ENCODE data around the gene LYPD6B. TPM values are rescaled to one million over a fixed set of nuclear protein-coding genes. Genes with fewer than 3 reads are reported as not detected.

The LYPD6B gene
- polyA plus RNA-seq, 2 donors, result 2.3 to 4.9 TPM

DNA sequence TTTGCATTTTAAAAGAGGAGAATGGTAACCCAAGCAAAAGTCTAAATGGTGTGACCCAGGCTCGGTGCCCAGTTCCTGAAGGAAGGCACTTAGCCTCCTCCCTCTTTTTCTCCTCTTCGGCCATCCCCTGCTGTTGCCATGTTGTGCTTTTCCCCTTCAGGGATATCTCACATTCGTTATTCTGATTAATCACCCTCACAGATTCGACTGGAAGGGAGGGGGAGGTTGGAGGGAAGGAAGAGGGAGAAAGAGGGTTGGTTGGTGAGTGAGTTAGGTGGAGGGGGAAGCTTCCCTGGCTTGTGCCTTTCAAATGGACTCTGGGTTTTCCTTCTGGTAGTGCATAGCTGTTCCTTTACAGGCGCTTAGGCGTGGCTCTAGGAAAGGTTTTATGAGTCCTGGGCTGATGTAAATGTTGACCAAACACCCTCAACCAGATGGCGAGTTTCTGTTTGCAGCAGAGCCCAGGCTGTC, 39.0 kb upstream of the LYPD6B start:
- WGBS, 2 donors, result 39 to 54% methylated on average over 7 of the region's 7 CpGs
- H3K4me3 ChIP-seq (ENCODE audit: low read depth in 1 of 2, low read length in 2 of 2), result no peak overlapping the region
- no peak overlapping the region for H3K27ac ChIP-seq (ENCODE audit: low read depth in 2 of 2, low read length in 1 of 2)
- no peaks in the 10 kb centered on the region for H3K9me3 ChIP-seq (ENCODE audit: control insufficient read depth in 2 of 2, insufficient read depth in 1 of 2, low read depth in 1 of 2, low read length in 1 of 2)
- H3K27me3 ChIP-seq (ENCODE audit: control insufficient read depth in 1 of 2, insufficient read depth in 2 of 2, low read length in 2 of 2), result no peaks in the 10 kb centered on the region
- peaks cover 0 to 2% of the 10 kb centered on the region in 2 donors for H3K4me1 ChIP-seq (ENCODE audit: control insufficient read depth in 2 of 2, insufficient read depth in 2 of 2, low read length in 1 of 2)
- no peaks in the 10 kb centered on the region for H3K36me3 ChIP-seq (ENCODE audit: control insufficient read depth in 2 of 2, insufficient read depth in 2 of 2, low read length in 1 of 2)

DNA sequence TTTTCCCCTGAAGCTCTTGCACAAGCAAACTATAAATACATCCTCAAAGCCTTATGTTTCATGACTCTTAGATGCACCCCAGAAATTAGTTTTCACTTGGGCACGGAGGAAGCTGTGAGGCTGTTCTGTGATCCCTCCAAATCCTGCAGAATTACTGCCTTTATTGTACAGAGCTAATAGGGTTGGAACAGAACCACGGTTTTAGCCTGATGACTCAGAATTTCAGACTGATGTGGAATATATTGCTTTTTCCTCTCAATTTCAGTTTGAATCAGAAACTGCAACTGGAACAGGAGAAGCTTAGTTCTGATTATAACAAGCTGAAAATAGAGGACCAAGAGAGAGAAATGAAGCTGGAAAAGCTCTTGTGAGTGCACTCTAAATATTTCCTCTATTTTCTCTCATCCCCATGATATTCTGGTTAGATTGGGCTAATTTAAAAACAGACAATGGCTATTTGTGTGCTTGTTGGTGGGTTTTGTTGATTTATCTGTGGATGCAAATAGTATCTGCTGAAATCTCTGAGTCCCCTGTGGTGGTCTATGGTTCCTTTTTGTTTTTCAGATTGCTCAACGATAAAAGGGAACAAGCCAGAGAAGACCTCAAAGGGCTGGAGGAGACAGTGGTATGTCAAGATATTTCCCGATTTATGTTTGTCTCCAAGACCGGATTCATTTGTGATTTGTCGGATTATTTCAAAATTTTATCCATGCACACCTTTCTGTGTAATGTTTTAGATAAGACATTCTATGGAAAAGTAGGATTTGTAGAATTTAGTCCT, 38.2 kb upstream of the LYPD6B start:
- H3K27me3 ChIP-seq (ENCODE audit: control insufficient read depth in 1 of 2, insufficient read depth in 2 of 2, low read length in 2 of 2), result no peaks in the 10 kb centered on the region
- H3K4me3 ChIP-seq (ENCODE audit: low read depth in 1 of 2, low read length in 2 of 2), result no peak overlapping the region
- peaks cover 0 to 2% of the 10 kb centered on the region in 2 donors for H3K4me1 ChIP-seq (ENCODE audit: control insufficient read depth in 2 of 2, insufficient read depth in 2 of 2, low read length in 1 of 2)
- 62 to 67% methylated on average over 6 of the region's 6 CpGs for WGBS, 2 donors
- H3K36me3 ChIP-seq (ENCODE audit: control insufficient read depth in 2 of 2, insufficient read depth in 2 of 2, low read length in 1 of 2), result no peaks in the 10 kb centered on the region
- H3K27ac ChIP-seq (ENCODE audit: low read depth in 2 of 2, low read length in 1 of 2), result no peak overlapping the region
- no peaks in the 10 kb centered on the region for H3K9me3 ChIP-seq (ENCODE audit: control insufficient read depth in 2 of 2, insufficient read depth in 1 of 2, low read depth in 1 of 2, low read length in 1 of 2)

DNA sequence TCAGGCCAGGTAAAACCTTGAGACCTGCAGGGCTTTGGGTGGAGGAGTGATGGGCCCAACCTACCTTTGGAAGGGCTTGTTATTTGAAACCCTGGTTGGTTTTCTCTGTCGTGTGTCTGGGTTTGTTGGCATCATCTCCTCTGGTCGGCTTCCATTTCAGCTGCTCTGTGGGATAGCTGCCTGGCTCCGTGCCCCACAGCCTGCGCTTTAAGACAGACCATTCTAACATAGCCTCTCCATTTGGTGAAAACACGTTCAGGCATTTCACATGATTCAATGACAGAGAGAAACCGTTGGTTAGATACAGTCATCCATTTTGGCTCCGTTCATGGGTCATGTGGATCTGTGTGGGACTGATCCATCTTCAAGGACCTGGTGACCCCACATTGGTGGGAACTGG, 37.0 kb upstream of the LYPD6B start:
- WGBS, 2 donors, result 83 to 90% methylated on average over 7 of the region's 7 CpGs

DNA sequence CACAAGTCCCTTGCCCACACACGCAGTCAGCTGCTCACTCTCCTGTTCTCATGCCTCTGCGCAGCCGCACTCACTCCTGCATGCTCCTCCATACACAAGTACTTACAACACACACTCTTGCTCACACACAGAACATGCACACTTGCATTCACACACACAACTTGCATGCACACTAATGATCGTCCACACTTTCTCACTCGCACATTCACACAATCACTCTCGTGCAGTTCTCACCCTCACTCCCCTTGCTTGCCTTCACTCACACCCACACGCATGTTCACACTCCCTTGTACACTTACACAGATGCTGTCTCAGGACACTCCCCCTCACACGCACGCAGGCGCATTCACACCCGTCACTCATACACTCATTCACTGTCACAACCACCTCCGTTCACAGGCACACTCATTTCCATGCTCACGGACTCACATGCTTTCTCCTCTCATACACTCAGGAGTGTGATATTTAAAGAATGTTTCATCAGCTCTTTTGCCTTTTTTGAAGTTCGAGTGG, 36.1 kb upstream of the LYPD6B start:
- Histone ChIP-seq H3K27me3 (ENCODE audit: control insufficient read depth in 1 of 2, insufficient read depth in 2 of 2, low read length in 2 of 2) (no peaks in the 10 kb centered on the region), H3K36me3 (ENCODE audit: control insufficient read depth in 2 of 2, insufficient read depth in 2 of 2, low read length in 1 of 2) (no peaks in the 10 kb centered on the region), H3K27ac (ENCODE audit: low read depth in 2 of 2, low read length in 1 of 2) (no peak overlapping the region), H3K4me1 (ENCODE audit: control insufficient read depth in 2 of 2, insufficient read depth in 2 of 2, low read length in 1 of 2) (peaks cover 0 to 2% of the 10 kb centered on the region in 2 donors), H3K4me3 (ENCODE audit: low read depth in 1 of 2, low read length in 2 of 2) (no peak overlapping the region), H3K9me3 (ENCODE audit: control insufficient read depth in 2 of 2, insufficient read depth in 1 of 2, low read depth in 1 of 2, low read length in 1 of 2) (no peaks in the 10 kb centered on the region)
- WGBS, 2 donors, result 97% methylated on average over 14 of the region's 14 CpGs

More for the DNA sequence above, 37.0 kb upstream of the LYPD6B start:
- Histone ChIP-seq H3K27ac (ENCODE audit: low read depth in 2 of 2, low read length in 1 of 2) (no peak overlapping the region), H3K9me3 (ENCODE audit: control insufficient read depth in 2 of 2, insufficient read depth in 1 of 2, low read depth in 1 of 2, low read length in 1 of 2) (no peaks in the 10 kb centered on the region), H3K4me1 (ENCODE audit: control insufficient read depth in 2 of 2, insufficient read depth in 2 of 2, low read length in 1 of 2) (peaks cover 0 to 2% of the 10 kb centered on the region in 2 donors), H3K36me3 (ENCODE audit: control insufficient read depth in 2 of 2, insufficient read depth in 2 of 2, low read length in 1 of 2) (no peaks in the 10 kb centered on the region), H3K4me3 (ENCODE audit: low read depth in 1 of 2, low read length in 2 of 2) (no peak overlapping the region), H3K27me3 (ENCODE audit: control insufficient read depth in 1 of 2, insufficient read depth in 2 of 2, low read length in 2 of 2) (no peaks in the 10 kb centered on the region)

DNA sequence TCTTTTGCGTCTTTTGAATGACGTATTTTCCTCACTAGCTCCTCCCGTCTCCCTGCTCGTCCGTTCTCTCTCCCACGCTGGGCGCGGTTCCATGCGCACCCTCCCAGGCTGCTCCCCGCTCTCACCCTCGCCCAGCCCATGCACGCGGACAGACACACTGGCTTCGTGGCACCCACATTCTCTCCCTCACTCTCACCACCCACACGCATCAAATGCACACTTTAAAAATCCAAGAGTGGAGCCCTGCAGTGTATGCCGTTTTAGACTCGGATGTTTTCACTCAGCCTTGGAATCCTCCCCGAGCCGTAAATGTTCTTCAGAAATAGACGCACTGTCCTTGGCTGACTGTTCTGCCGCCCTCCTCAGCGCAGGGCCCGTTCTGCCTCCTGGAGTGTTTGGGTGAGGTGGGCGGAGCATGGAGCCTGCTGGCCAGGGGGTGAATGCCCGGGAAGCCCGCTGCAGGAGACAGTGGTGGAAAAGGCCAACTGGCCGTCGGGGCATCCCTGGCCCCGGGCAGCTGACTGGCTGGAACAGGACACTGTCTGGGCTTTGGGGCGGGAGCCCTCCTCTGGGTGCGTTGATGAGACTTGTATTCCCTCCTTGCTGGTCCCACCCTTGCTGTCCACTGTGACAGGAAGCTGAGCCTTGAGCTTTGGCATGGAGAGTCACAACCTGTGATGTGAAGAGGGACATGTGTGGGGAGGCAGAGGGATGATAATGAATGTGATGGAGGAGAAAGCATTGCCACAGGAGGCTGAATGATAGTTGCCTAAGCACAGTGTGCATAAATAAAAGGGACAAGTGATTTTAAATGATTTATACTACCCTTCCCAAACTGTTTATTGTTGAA, 35.4 kb upstream of the LYPD6B start:
- peaks cover 0 to 2% of the 10 kb centered on the region in 2 donors for H3K4me1 ChIP-seq (ENCODE audit: control insufficient read depth in 2 of 2, insufficient read depth in 2 of 2, low read length in 1 of 2)
- WGBS, 2 donors, result 95% methylated on average over 31 of the region's 31 CpGs
- no peak overlapping the region for H3K4me3 ChIP-seq (ENCODE audit: low read depth in 1 of 2, low read length in 2 of 2)
- no peaks in the 10 kb centered on the region for H3K27me3 ChIP-seq (ENCODE audit: control insufficient read depth in 1 of 2, insufficient read depth in 2 of 2, low read length in 2 of 2)
- H3K27ac ChIP-seq (ENCODE audit: low read depth in 2 of 2, low read length in 1 of 2), result no peak overlapping the region
- H3K9me3 ChIP-seq (ENCODE audit: control insufficient read depth in 2 of 2, insufficient read depth in 1 of 2, low read depth in 1 of 2, low read length in 1 of 2), result no peaks in the 10 kb centered on the region
- no peaks in the 10 kb centered on the region for H3K36me3 ChIP-seq (ENCODE audit: control insufficient read depth in 2 of 2, insufficient read depth in 2 of 2, low read length in 1 of 2)

DNA sequence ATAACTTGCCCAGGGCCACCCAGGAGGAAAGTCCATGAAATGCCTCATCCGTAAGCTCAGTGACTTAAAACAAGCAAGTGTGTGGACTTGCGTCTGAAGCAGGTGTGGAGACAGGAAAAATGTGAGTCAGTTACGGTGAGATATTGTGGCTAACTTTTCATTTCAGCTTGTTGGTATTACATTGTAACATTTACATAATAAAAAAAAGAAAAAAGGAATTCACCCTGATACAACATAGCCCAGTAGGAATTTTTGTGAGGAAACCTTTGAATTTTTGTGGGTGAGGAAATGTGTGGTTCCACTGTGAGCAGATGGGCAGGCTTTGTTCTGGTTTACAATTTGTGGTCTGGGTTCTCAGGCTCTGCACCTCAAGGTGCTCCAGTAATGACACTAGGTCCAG, 33.7 kb upstream of the LYPD6B start:
- Histone ChIP-seq H3K36me3 (ENCODE audit: control insufficient read depth in 2 of 2, insufficient read depth in 2 of 2, low read length in 1 of 2) (no peaks in the 10 kb centered on the region), H3K9me3 (ENCODE audit: control insufficient read depth in 2 of 2, insufficient read depth in 1 of 2, low read depth in 1 of 2, low read length in 1 of 2) (no peaks in the 10 kb centered on the region), H3K4me3 (ENCODE audit: low read depth in 1 of 2, low read length in 2 of 2) (no peak overlapping the region), H3K4me1 (ENCODE audit: control insufficient read depth in 2 of 2, insufficient read depth in 2 of 2, low read length in 1 of 2) (no peaks in the 10 kb centered on the region), H3K27me3 (ENCODE audit: control insufficient read depth in 1 of 2, insufficient read depth in 2 of 2, low read length in 2 of 2) (no peaks in the 10 kb centered on the region), H3K27ac (ENCODE audit: low read depth in 2 of 2, low read length in 1 of 2) (no peak overlapping the region)
- WGBS, 2 donors, result 90 to 93% methylated on average over 3 of the region's 3 CpGs

DNA sequence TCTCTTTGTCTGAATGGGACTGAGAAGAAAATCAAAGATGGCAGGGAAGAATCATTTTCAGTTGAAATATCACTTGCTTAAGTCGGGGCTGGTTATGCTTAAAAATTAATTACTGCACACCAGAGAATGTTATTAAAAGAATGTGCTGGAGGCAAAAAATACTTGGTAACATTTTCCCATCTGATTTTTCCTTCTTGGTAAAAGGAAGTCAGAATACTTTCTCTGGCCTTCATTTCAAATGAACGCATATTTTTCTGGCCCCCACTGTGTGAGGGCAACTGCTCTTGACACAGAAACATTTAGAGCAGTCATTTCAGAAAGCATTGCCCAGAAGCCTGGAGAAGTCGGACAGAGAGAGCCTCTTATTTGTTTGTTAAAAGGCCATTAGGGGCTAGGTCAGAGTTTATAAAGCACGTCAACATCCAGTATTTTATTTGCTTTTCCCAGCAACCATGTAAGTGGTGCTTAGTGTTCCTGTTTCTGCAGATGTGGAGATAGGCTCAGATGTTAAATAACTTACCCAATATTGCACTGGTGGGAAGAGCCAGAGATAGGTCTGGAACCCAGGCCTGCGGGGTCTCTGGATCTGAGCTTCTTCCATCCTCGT, 32.9 kb upstream of the LYPD6B start:
- WGBS, 2 donors, result 69 to 72% methylated on average over 6 of the region's 6 CpGs
- no peaks in the 10 kb centered on the region for H3K27me3 ChIP-seq (ENCODE audit: control insufficient read depth in 1 of 2, insufficient read depth in 2 of 2, low read length in 2 of 2)
- H3K4me3 ChIP-seq (ENCODE audit: low read depth in 1 of 2, low read length in 2 of 2), result no peak overlapping the region
- H3K4me1 ChIP-seq (ENCODE audit: control insufficient read depth in 2 of 2, insufficient read depth in 2 of 2, low read length in 1 of 2), result no peaks in the 10 kb centered on the region
- H3K27ac ChIP-seq (ENCODE audit: low read depth in 2 of 2, low read length in 1 of 2), result no peak overlapping the region
- H3K9me3 ChIP-seq (ENCODE audit: control insufficient read depth in 2 of 2, insufficient read depth in 1 of 2, low read depth in 1 of 2, low read length in 1 of 2), result no peaks in the 10 kb centered on the region
- H3K36me3 ChIP-seq (ENCODE audit: control insufficient read depth in 2 of 2, insufficient read depth in 2 of 2, low read length in 1 of 2), result no peaks in the 10 kb centered on the region

DNA sequence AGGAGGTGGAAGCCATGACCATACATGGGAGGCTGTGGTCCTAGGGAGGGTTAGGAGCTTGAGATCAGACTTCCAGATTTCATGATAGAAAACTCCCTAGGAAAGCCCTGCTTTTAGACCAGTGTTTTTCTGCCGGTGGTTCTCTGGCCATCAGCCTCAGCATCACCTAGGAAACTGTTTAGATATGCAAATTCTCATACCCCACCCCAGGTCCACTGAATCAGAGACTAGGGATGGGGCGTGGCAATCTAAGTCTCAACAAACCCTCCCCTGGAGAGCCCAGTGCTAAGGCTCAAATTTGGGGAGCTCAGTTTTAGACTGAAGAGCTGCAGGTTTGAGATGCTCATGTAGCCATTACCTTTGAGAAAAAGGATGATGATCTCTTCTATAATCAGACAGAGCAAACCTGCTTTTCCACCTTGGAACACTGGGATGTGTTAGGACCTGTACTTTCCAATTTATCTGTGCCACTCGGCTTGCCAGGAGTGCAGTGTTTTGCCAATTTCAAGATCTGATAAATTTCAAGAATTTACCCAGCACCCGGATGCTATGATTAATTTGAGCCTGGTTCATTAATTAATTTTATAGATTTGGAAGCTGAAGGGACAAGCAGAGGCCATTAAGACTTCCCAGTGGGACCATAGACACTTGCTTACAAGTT, 31.5 kb upstream of the LYPD6B start:
- Histone ChIP-seq H3K27me3 (ENCODE audit: control insufficient read depth in 1 of 2, insufficient read depth in 2 of 2, low read length in 2 of 2) (no peaks in the 10 kb centered on the region), H3K4me1 (ENCODE audit: control insufficient read depth in 2 of 2, insufficient read depth in 2 of 2, low read length in 1 of 2) (no peaks in the 10 kb centered on the region), H3K9me3 (ENCODE audit: control insufficient read depth in 2 of 2, insufficient read depth in 1 of 2, low read depth in 1 of 2, low read length in 1 of 2) (no peaks in the 10 kb centered on the region), H3K4me3 (ENCODE audit: low read depth in 1 of 2, low read length in 2 of 2) (no peak overlapping the region), H3K27ac (ENCODE audit: low read depth in 2 of 2, low read length in 1 of 2) (no peak overlapping the region), H3K36me3 (ENCODE audit: control insufficient read depth in 2 of 2, insufficient read depth in 2 of 2, low read length in 1 of 2) (no peaks in the 10 kb centered on the region)
- 54 to 59% methylated on average over 4 of the region's 4 CpGs for WGBS, 2 donors

DNA sequence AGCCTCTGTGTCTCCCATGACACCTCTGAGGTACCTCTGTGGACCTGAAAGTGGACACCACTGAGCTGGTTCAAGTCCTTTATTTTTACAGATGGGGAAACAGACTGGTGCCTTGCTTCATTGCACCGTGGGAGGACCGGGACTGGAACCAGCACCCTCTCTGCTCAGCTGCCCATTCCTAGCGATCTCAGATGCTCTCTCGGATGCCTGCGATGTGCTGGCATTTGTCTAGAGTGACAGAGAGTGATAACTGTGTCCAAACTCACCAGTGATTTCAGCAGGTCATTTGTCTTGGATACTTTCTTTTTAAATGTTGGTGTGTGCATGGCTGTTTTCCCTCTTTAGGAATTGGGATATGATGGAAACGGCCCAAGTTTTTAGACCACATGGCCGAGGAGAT, 30.1 kb upstream of the LYPD6B start:
- no peaks in the 10 kb centered on the region for H3K27me3 ChIP-seq (ENCODE audit: control insufficient read depth in 1 of 2, insufficient read depth in 2 of 2, low read length in 2 of 2)
- WGBS, 2 donors, result 87 to 89% methylated on average over 7 of the region's 7 CpGs

More for the DNA sequence above, 30.1 kb upstream of the LYPD6B start:
- H3K4me3 ChIP-seq (ENCODE audit: low read depth in 1 of 2, low read length in 2 of 2), result no peak overlapping the region
- no peaks in the 10 kb centered on the region for H3K4me1 ChIP-seq (ENCODE audit: control insufficient read depth in 2 of 2, insufficient read depth in 2 of 2, low read length in 1 of 2)
- H3K9me3 ChIP-seq (ENCODE audit: control insufficient read depth in 2 of 2, insufficient read depth in 1 of 2, low read depth in 1 of 2, low read length in 1 of 2), result no peaks in the 10 kb centered on the region
- no peak overlapping the region for H3K27ac ChIP-seq (ENCODE audit: low read depth in 2 of 2, low read length in 1 of 2)
- H3K36me3 ChIP-seq (ENCODE audit: control insufficient read depth in 2 of 2, insufficient read depth in 2 of 2, low read length in 1 of 2), result no peaks in the 10 kb centered on the region

Measured in esophagus (tissue), 2 donors.